ENCODE results near the gene NSDHL. TPM values are rescaled to one million over a fixed set of nuclear protein-coding genes. Genes with fewer than 3 reads are reported as not detected.

The NSDHL gene
- total RNA-seq, 2 experiments from 2014 or later: 13.7 to 20.2 TPM

GRCh38 chrX:152892499-152892898 is 61.6 kb downstream of the NSDHL start:
- no TSS peak for BruUV-seq (replicated peaks)
- no peak overlapping the region for H3K4me2 ChIP-seq (ENCODE audit: low read length)
- DNase-seq (ENCODE audit: low spot score): no peak
- H3K4me1 ChIP-seq (ENCODE audit: insufficient read depth, low read length, poor library complexity, severe bottlenecking): no peaks in the 10 kb centered on the region
- no peaks in the 10 kb centered on the region for H3K9me3 ChIP-seq (ENCODE audit: low read length)
- no peaks in the 10 kb centered on the region for H3K9me2 ChIP-seq (ENCODE audit: insufficient read depth, low read length)
- no peaks in the 10 kb centered on the region for H3K36me3 ChIP-seq (ENCODE audit: insufficient read depth, low read length)
- H3K4me3 ChIP-seq (ENCODE audit: low read depth, low read length, poor library complexity, severe bottlenecking): no peak overlapping the region
- ChIA-PET CTCF (ENCODE audit: unreplicated experiment) (no interaction called here), POLR2A (no interaction called here)
- no peak overlapping the region for H3K27ac ChIP-seq (ENCODE audit: low read depth, low read length, poor library complexity, severe bottlenecking)
- no peak overlapping the region for H2AFZ ChIP-seq (ENCODE audit: low read length)
- H3K79me2 ChIP-seq (ENCODE audit: insufficient read depth, low read depth, low read length): no peaks in the 10 kb centered on the region
- intact Hi-C loops (cut with micrococcal nuclease; ENCODE audit: unreplicated experiment): no loop called here
- no peak for TF ChIP-seq EZH2phosphoT487 (IDR thresholded peaks at IDR 0.05; ENCODE audit: borderline replicate concordance, low read depth, low read length)
- TF ChIP-seq, protein P1, sequence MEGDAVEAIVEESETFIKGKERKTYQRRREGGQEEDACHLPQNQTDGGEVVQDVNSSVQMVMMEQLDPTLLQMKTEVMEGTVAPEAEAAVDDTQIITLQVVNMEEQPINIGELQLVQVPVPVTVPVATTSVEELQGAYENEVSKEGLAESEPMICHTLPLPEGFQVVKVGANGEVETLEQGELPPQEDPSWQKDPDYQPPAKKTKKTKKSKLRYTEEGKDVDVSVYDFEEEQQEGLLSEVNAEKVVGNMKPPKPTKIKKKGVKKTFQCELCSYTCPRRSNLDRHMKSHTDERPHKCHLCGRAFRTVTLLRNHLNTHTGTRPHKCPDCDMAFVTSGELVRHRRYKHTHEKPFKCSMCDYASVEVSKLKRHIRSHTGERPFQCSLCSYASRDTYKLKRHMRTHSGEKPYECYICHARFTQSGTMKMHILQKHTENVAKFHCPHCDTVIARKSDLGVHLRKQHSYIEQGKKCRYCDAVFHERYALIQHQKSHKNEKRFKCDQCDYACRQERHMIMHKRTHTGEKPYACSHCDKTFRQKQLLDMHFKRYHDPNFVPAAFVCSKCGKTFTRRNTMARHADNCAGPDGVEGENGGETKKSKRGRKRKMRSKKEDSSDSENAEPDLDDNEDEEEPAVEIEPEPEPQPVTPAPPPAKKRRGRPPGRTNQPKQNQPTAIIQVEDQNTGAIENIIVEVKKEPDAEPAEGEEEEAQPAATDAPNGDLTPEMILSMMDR (conservative IDR thresholded peaks at IDR 0.05; ENCODE audit: low read length): no peak
- no peaks in the 10 kb centered on the region for H4K20me1 ChIP-seq (ENCODE audit: insufficient read depth, low read length)

DNA sequence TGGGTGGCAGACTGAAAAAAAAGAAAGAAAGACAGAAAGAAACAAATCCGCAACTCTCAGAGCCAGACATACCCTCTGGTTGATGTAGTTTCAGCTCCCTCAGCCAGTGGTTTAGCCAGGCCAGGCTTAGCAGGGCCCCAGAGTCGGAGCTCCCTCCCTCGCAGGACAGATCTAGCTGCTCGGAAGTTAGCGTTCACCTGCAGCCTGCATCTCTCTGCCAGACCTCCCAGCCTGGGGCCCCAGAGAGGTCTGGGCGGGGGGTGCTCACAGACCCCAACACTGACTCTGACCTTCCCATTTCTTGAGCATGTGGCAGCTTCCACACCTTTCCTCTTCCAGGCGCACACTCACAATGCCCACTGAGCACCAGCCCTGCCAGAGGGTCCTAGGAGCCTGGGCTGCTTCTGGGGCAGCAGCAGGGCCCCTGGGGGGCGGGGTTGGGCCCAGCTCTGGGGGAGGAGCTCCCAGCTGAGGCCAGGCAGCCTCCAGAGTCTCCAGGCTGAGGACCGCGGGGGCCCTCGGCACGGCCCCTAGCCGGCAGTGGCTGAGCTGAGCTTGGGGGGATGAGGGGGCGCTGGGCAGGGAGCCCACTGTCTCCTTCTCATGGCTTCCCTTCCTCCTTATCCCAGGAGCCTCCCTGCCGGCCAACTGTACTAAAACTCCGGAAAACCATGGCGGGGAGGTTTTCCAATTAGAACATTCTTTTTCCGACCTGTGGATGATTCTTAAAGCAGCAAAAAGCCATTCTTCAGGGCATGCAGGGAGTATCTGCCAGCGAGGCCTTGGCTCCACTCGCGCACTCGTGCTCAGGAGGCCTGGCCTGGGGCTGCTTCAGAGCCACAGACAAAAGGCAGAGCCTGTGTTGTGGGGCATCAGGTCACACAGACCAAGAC is 62.4 kb downstream of the NSDHL start:
- BruUV-seq (replicated peaks): no TSS peak
- ChIA-PET CTCF (ENCODE audit: unreplicated experiment) (no interaction called here), POLR2A (no interaction called here)

More for the DNA sequence above, 62.4 kb downstream of the NSDHL start:
- Histone ChIP-seq H3K27ac (ENCODE audit: low read depth, low read length, poor library complexity, severe bottlenecking) (no peak overlapping the region), H3K79me2 (ENCODE audit: insufficient read depth, low read depth, low read length) (no peaks in the 10 kb centered on the region), H3K9me2 (ENCODE audit: insufficient read depth, low read length) (no peaks in the 10 kb centered on the region), H3K9me3 (ENCODE audit: low read length) (no peaks in the 10 kb centered on the region), H3K4me3 (ENCODE audit: low read depth, low read length, poor library complexity, severe bottlenecking) (no peak overlapping the region), H2AFZ (ENCODE audit: low read length) (no peak overlapping the region), H3K4me1 (ENCODE audit: insufficient read depth, low read length, poor library complexity, severe bottlenecking) (no peaks in the 10 kb centered on the region), H3K4me2 (ENCODE audit: low read length) (no peak overlapping the region), H4K20me1 (ENCODE audit: insufficient read depth, low read length) (no peaks in the 10 kb centered on the region), H3K36me3 (ENCODE audit: insufficient read depth, low read length) (no peaks in the 10 kb centered on the region)
- intact Hi-C loops (cut with micrococcal nuclease; ENCODE audit: unreplicated experiment): no loop called here
- no peak for DNase-seq (ENCODE audit: low spot score)
- TF ChIP-seq, protein P1 (conservative IDR thresholded peaks at IDR 0.05; ENCODE audit: low read length): no peak
- no peak for TF ChIP-seq EZH2phosphoT487 (IDR thresholded peaks at IDR 0.05; ENCODE audit: borderline replicate concordance, low read depth, low read length)
